OCI-LY3 (cell line): ENCODE results near the gene CDH15.

ENCODE experiments used
- H2AFZ ChIP-seq: fragments of 200-600, 300-600 bp; shearing (Covaris generic); 2 replicates; pipeline ENCODE4 v1.6.0; 2014; ENCODE audit warnings: antibody characterized with exemption, low read depth, low read length
- H3K27ac ChIP-seq: fragments of 200-600, 300-600 bp; sonication (generic); 2 replicates; pipeline ENCODE4 v1.5.1; 2014; ENCODE audit warnings: mild to moderate bottlenecking, low read length, moderate library complexity, mixed read lengths
- H3K27me3 ChIP-seq: fragments of 200-600, 300-600 bp; sonication (generic); 2 replicates; pipeline ENCODE4 v1.6.1; 2014; ENCODE audit warnings: low read depth, low read length, mixed read lengths
- H3K36me3 ChIP-seq: fragments of 200-600, 300-600 bp; sonication (generic); replicated peaks from 2 replicates; pipeline ENCODE3; 2014; ENCODE audit warnings: low read depth, low read length, mixed read lengths
- H3K4me1 ChIP-seq: fragments of 300-600, 200-600 bp; sonication (generic); 2 replicates; pipeline ENCODE4 v1.6.1; 2014; ENCODE audit warnings: low read length, mixed read lengths
- H3K4me2 ChIP-seq: fragments of 200-600, 300-600 bp; sonication (generic); 2 replicates; pipeline ENCODE4 v1.6.1; 2014; ENCODE audit warnings: low read length, mixed read lengths
- H3K4me3 ChIP-seq: fragments of 300-600, 200-600 bp; sonication (generic); 2 replicates; pipeline ENCODE4 v1.5.1; 2014; ENCODE audit warnings: antibody characterized with exemption, mild to moderate bottlenecking, low read length, moderate library complexity
- H3K79me2 ChIP-seq: fragments of 300-600, 200-600 bp; shearing (Covaris generic); 2 replicates; pipeline ENCODE4 v1.6.1; 2014; ENCODE audit warnings: mild to moderate bottlenecking, low read length, mixed read lengths
- H3K9ac ChIP-seq: fragments of 300-600, 200-600 bp; shearing (Covaris generic); 2 replicates; pipeline ENCODE4 v1.6.0; 2014; ENCODE audit warnings: mild to moderate bottlenecking, low read length, moderate library complexity
- H3K9me3 ChIP-seq: fragments of 200-600, 300-600 bp; shearing (Covaris generic); 2 replicates; pipeline ENCODE4 v1.6.1; 2014; ENCODE audit warnings: low read length, mixed read lengths; ENCODE audit not compliant: insufficient read depth
- H4K20me1 ChIP-seq: fragments of 200-600, 300-600 bp; sonication (generic); 2 replicates; pipeline ENCODE4 v1.6.1; 2016; ENCODE audit warnings: low read length, mixed read lengths; ENCODE audit not compliant: insufficient read depth
- CTCF ChIP-seq: fragments of 200-600, 300-600 bp; sonication (generic); IDR thresholded peaks from 2 replicates; pipeline ENCODE4 v1.5.1; 2014; ENCODE audit warnings: antibody characterized with exemption, low read length, low read depth
- EZH2phosphoT487 ChIP-seq: fragments of 200-600 bp; shearing (Covaris generic); IDR thresholded peaks from 2 replicates; pipeline ENCODE4 v1.6.1; 2018; ENCODE audit warnings: antibody characterized with exemption, mixed run types, low read depth

The CDH15 gene

DNA sequence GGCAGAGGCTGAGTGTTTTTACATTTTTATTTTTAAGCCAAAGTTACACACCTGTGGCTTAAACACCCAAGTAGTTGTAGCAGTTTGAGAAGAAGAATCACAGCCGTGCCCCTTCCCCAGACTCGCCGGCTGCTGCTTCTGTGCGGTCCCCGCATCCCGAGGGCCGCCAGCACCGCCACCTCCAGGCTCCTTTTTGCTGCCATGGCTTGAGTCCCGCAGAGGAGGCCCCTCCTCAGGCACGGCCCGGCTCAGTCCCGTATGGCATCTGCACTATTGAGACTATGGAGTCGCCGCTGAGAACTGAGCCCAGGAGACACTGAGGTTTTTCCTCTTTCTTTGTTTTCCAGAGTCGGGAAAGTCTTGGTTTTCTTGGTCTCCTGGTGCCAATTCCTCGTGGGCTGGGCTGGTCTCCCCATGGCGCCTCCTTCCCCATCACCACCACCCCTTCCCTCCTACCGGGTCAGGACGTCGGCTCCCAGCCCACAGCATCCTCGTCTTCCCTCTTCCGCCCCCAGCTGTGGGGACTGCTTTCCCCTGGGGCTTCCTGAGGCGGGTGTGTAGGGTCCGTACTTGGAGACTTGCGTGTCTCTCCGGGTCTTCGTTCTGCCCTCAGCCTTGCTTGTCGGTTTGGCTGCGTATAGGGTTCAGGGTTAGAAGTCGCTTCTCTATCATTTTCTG lies 32.6 kb upstream of the CDH15 start:
- no peak overlapping the region for H3K4me3 ChIP-seq
- H2AFZ ChIP-seq: no peak overlapping the region
- no peaks in the 10 kb centered on the region for H3K9me3 ChIP-seq
- no peaks in the 10 kb centered on the region for H3K27me3 ChIP-seq
- no peak overlapping the region for H3K9ac ChIP-seq
- H3K27ac ChIP-seq: no peak overlapping the region
- no peak for TF ChIP-seq CTCF
- no peaks in the 10 kb centered on the region for H4K20me1 ChIP-seq
- no peaks in the 10 kb centered on the region for H3K4me1 ChIP-seq
- H3K79me2 ChIP-seq: no peaks in the 10 kb centered on the region
- peaks cover 28% of the 10 kb centered on the region for H3K36me3 ChIP-seq
- no peak overlapping the region for H3K4me2 ChIP-seq

- H3K27me3 ChIP-seq: no peaks in the 10 kb centered on the region
- H3K4me1 ChIP-seq: no peaks in the 10 kb centered on the region
- no peaks in the 10 kb centered on the region for H4K20me1 ChIP-seq
- peaks cover 29% of the 10 kb centered on the region for H3K36me3 ChIP-seq
- no peak overlapping the region for H3K9ac ChIP-seq
- H3K27ac ChIP-seq: no peak overlapping the region
- H2AFZ ChIP-seq: no peak overlapping the region
- H3K9me3 ChIP-seq: no peaks in the 10 kb centered on the region
- TF ChIP-seq CTCF (no peak), EZH2phosphoT487 (no peak)
- H3K79me2 ChIP-seq: no peaks in the 10 kb centered on the region
- no peak overlapping the region for H3K4me3 ChIP-seq
- H3K4me2 ChIP-seq: no peak overlapping the region
Observed at GRCh38 chr16:89139907-89140361, 31.6 kb upstream of the CDH15 start.

DNA sequence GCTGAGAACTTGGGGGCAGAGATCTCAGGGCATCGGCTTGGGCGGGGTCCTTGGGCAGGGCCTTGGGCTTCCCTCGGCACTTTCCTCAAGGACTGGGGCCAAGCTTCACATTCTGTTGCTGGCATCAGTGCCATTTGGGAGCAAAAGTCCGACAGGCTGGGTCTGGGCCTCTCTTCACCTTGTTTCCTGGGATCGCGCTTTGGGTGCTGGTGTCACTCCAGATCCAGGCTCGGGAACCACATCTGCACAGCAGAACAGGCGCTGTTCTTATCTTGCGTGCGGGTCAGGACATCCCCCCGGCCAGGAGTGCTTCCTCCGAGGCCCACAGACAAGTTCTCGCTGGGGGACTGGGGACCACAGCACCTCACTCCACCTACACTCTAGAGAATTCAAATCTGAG lies 31.1 kb upstream of the CDH15 start:
- Histone ChIP-seq H3K27me3 (no peaks in the 10 kb centered on the region), H3K4me3 (no peak overlapping the region), H3K27ac (no peak overlapping the region), H3K4me1 (no peaks in the 10 kb centered on the region), H2AFZ (no peak overlapping the region), H3K36me3 (peaks cover 30% of the 10 kb centered on the region), H3K79me2 (no peaks in the 10 kb centered on the region), H3K9me3 (no peaks in the 10 kb centered on the region), H3K4me2 (no peak overlapping the region), H4K20me1 (no peaks in the 10 kb centered on the region), H3K9ac (no peak overlapping the region)
- TF ChIP-seq CTCF (no peak), EZH2phosphoT487 (no peak)

GRCh38 chr16:89140981-89141883 lies 30.3 kb upstream of the CDH15 start:
- no peak overlapping the region for H3K27ac ChIP-seq

More at GRCh38 chr16:89140981-89141883, 30.3 kb upstream of the CDH15 start:
- H4K20me1 ChIP-seq: no peaks in the 10 kb centered on the region
- no peak overlapping the region for H2AFZ ChIP-seq
- peaks cover 38% of the 10 kb centered on the region for H3K36me3 ChIP-seq
- H3K27me3 ChIP-seq: no peaks in the 10 kb centered on the region
- TF ChIP-seq EZH2phosphoT487 (no peak), CTCF (no peak)
- H3K4me1 ChIP-seq: no peaks in the 10 kb centered on the region
- H3K4me3 ChIP-seq: no peak overlapping the region
- no peak overlapping the region for H3K9ac ChIP-seq
- no peaks in the 10 kb centered on the region for H3K79me2 ChIP-seq
- no peak overlapping the region for H3K4me2 ChIP-seq
- H3K9me3 ChIP-seq: no peaks in the 10 kb centered on the region
